PC-9 (cell line): ENCODE data around the gene TLR8.
"Not testable (repeated sequence)": the region's sequence is repeated elsewhere in the genome, so short reads cannot be mapped to it uniquely, and the experiment has no call there.

Experiments used
- EZH2 ChIP-seq: fragments of 200-600 bp; sonication (generic); IDR thresholded peaks from 2 replicates; pipeline ENCODE4 v1.8.0; 2017; ENCODE audit warnings: antibody characterized with exemption, low read depth
- TF ChIP-seq, protein P1 (sequence below): fragments of 200-600 bp; sonication (generic); conservative IDR thresholded peaks from 2 replicates; pipeline ENCODE4 v1.6.1; 2017; ENCODE audit warnings: mixed run types, antibody characterized with exemption, mild to moderate bottlenecking, moderate library complexity

DNA sequence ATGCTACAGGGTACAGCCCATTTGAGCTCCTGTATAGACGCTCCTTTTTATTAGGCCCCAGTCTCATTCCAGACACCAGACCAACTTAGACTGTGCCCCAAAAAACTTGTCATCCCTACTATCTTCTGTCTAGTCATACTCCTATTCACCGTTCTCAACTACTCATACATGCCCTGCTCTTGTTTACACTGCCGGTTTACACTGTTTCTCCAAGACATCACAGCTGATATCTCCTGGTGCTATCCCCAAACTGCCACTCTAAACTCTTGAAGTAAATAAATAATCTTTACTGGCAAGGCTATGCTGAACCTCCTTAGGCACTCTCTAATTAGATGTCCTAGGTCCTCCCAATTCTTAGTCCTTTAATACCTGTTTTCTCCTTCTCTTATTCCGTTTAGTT, 38.0 kb downstream of the TLR8 start:
- TF ChIP-seq, protein P1, sequence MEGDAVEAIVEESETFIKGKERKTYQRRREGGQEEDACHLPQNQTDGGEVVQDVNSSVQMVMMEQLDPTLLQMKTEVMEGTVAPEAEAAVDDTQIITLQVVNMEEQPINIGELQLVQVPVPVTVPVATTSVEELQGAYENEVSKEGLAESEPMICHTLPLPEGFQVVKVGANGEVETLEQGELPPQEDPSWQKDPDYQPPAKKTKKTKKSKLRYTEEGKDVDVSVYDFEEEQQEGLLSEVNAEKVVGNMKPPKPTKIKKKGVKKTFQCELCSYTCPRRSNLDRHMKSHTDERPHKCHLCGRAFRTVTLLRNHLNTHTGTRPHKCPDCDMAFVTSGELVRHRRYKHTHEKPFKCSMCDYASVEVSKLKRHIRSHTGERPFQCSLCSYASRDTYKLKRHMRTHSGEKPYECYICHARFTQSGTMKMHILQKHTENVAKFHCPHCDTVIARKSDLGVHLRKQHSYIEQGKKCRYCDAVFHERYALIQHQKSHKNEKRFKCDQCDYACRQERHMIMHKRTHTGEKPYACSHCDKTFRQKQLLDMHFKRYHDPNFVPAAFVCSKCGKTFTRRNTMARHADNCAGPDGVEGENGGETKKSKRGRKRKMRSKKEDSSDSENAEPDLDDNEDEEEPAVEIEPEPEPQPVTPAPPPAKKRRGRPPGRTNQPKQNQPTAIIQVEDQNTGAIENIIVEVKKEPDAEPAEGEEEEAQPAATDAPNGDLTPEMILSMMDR = not testable (repeated sequence)
- not testable (repeated sequence) for TF ChIP-seq EZH2
